NCI-H128 (cell line): ENCODE results near the gene CYB561D2.

Source experiments
- DNase-seq: peaks from one replicate; lab custom pipeline; 2025; ENCODE audit not compliant: unreplicated experiment; lab: John Stamatoyannopoulos, UW

Gene CYB561D2

GRCh38 chr3:50385754-50386153, 35.1 kb downstream of the CYB561D2 start:
- no peak for DNase-seq

GRCh38 chr3:50388016-50388719, 37.5 kb downstream of the CYB561D2 start:
- DNase-seq: no peak

DNA sequence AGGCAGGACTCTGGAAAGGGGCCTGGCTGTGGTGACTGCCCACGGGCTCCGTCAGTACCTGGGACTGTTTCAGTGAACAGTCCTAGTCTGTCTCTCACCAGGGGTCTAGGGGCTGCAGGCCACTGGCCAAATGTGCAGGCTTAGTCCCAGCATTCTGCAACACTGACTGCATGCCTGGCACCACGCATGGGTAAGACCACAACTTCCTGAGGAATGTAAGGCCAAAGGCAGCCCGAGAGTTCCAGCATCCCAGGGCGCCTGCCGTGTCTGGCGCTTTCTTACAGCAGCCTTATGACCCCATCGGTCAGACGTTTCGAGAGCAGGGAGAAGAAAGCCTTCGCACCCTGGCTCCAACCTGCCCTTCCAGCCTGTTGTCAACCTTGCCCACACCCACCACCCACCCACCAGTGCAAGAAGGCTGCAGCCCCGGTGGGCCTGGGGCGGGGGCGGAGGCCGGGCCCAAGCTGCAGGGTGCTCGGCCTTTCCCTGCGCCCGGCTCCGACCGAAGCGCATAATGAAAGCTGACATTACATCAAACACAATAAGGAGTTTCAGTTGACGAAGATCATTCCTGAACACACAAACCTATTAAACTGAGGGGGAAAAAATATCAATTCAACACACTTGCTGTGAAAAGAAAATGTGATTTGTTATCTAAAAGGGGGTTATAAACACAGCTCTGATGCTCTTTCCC, 38.2 kb downstream of the CYB561D2 start:
- no peak for DNase-seq

- DNase-seq: no peak
Measured at GRCh38 chr3:50389414-50389767, 38.7 kb downstream of the CYB561D2 start.

- DNase-seq: no peak
Measured at GRCh38 chr3:50390508-50391224, 40.0 kb downstream of the CYB561D2 start.

DNA sequence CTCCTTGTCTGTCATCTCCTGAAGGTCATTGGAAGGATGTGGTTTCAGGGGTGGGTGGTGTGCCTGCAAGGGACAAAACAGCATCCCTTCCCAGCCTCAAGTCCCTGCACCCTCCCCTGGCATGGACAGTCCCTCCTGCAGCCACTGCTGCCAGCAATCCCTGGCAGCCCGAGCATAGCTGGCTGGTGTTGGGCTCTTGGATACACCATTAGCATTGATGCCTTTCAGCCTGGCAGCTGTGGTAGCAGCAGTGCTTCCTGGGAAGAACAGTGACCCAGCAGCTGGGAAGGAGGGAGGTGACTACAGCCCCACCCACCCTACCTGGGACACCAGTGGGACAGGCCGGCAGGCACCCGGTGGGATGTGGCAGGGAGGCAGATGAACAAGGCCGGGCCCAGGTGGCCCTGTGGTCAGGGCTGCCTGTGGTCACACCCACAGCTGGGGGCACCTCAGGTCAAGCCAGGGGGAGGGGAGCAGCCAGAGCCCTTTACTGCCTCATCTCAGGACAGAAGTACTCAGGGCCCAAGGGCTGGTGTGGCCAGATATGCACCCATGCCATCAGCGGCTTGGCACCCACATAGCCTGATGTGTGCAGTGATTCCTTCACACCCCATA, 41.5 kb downstream of the CYB561D2 start:
- no peak for DNase-seq

DNA sequence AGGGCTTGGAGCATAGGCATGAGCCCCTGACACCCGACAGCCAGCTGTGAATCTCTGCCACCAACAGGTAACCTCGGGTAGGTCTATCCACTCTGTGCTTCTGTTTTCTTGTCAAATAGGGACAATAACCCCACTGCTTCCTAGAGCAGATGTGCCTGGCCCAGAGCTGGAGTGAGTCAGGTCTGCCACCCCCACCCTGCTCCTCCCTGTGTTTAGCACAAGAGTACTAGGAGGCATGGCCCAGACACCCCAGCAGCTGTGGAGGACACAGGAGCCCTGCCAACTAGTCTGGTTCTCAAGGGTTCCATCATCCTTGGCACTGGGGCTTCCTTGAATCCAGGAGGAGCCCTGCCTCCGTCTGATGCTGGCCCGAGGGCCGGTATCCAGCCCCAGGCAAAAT, 42.4 kb downstream of the CYB561D2 start:
- no peak for DNase-seq

DNA sequence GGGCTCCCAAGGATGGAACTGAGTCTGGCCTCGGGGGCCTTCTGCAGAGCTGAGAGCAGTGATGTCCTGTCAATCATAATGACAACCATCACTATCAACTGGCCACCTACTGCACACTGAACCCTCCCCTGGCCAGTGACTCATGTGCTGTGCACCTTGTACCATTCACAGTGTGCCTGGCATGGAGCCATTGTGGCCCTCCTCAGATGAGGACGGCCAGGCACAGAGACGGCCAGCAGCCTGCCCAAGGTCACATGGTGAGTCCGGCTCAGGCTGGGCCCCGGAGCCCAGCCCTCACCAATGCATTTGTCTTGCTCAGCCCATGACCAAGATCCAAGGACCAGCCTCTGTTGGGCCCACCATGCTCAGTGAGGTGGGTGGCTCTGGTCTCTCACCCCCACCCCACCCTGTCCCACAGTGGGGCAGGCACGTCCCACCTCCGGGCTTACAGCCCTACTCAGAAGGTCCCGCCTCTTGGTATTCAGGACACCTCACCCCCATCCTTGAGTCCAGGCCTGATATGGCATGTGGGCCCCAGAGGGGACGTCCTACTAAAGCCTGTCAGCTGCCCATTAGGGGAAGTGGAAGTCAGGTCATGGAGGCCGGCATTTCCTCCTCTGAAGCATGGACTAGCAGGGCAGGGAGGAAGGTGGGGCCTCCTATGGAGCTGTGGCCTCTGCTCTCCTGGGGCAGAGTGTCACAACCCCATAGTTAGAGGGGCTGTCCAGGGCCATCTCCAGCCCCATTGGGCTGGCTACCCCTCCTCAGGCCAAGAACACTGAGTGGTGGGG, 44.6 kb downstream of the CYB561D2 start:
- DNase-seq: no peak

- no peak for DNase-seq
Measured at GRCh38 chr3:50396502-50396901, 45.8 kb downstream of the CYB561D2 start.

- DNase-seq: no peak
Measured at GRCh38 chr3:50401978-50402595, 51.4 kb downstream of the CYB561D2 start.
